Gastroesophageal sphincter (tissue), 3 donors: ENCODE results near the gene SYT1.

Source experiments
- CTCF ChIP-seq, 4 experiments: fragments of 200-600 bp in 2 of 4; fragments of 450-650 bp in 2 of 4; sonication (generic) in 1 of 4; IDR thresholded peaks; one replicate each; pipeline ENCODE4 v1.5.1; 2017 to 2019; ENCODE audit warnings: antibody characterized with exemption in 4 of 4, mild to moderate bottlenecking in 2 of 4, moderate library complexity in 2 of 4
- EP300 ChIP-seq: sonication (generic); formaldehyde crosslinking; IDR thresholded peaks from one replicate; pipeline ENCODE4 v1.6.1; 2017; ENCODE audit warnings: antibody characterized with exemption, mild to moderate bottlenecking
- POLR2A ChIP-seq, 2 donors: fragments of 450-650 bp; IDR thresholded peaks; one replicate each; pipeline ENCODE4 v1.6.1; 2017; ENCODE audit warnings: antibody characterized with exemption in 2 of 2, mild to moderate bottlenecking in 2 of 2, moderate library complexity in 1 of 2
- POLR2AphosphoS5 ChIP-seq: sonication (generic); formaldehyde crosslinking; IDR thresholded peaks from one replicate; pipeline ENCODE4 v1.6.1; 2017; ENCODE audit warnings: antibody characterized with exemption

GRCh38 chr12:79351251-79351650 is 486.7 kb downstream of the SYT1 start:
- no peak for TF ChIP-seq POLR2A (IDR thresholded peaks at IDR 0.05)
- no peak for TF ChIP-seq CTCF (IDR thresholded peaks at IDR 0.05)
- TF ChIP-seq EP300 = no peak
- no peak for TF ChIP-seq POLR2AphosphoS5
